ENCODE results near the gene QRICH2. TPM values are rescaled to one million over a fixed set of nuclear protein-coding genes. Genes with fewer than 3 reads are reported as not detected.

Gene QRICH2
- total and polyA plus RNA-seq, 2 of the 4 experiments (the other 2 are of a cell fraction): 4.3 to 4.8 TPM

- 67% methylated on average over 5 of the region's 19 CpGs; no CpG with 5 or more reads in 1 of the 2 experiments for WGBS, 2 experiments (ENCODE audit: extremely low coverage in 2 of 2, insufficient read length in 1 of 2)
- intact Hi-C loops (cut with micrococcal nuclease): no loop called here
- DNase-seq: no peak
- Histone ChIP-seq H4K5ac (ENCODE audit: low read depth, low read length) (no peak overlapping the region), H2AK5ac (ENCODE audit: low read depth, low read length) (no peak overlapping the region), H3K18ac (ENCODE audit: low read depth, low read length) (no peak overlapping the region), H3K9me1 (ENCODE audit: insufficient read depth, low read length) (peaks cover 6% of the 10 kb centered on the region), H3K23ac (ENCODE audit: low read depth, low read length) (no peak overlapping the region), H3K27ac (ENCODE audit: insufficient read depth, low read length) (no peak overlapping the region), H4K20me1 (ENCODE audit: insufficient read depth, low read length) (no peaks in the 10 kb centered on the region; the same call in 1 of the 2 replicates), H3K9ac (ENCODE audit: low read depth, low read length) (no peak overlapping the region), H3K36me3 (ENCODE audit: control insufficient read depth, insufficient read depth, low read length) (peaks cover 9% of the 10 kb centered on the region), H2BK5ac (ENCODE audit: low read depth, low read length, poor library complexity, severe bottlenecking) (no peak overlapping the region), H3K4ac (ENCODE audit: low read depth, low read length) (no peak overlapping the region), H3K4me2 (ENCODE audit: low read depth, low read length) (no peak overlapping the region), H2BK15ac (ENCODE audit: low read depth, low read length) (no peak overlapping the region), H2BK20ac (ENCODE audit: low read depth, low read length) (no peak overlapping the region), H2AK9ac (replicated peaks; ENCODE audit: low read depth, low read length, poor library complexity) (peak overlapping the region; percentile 66), H4K8ac (ENCODE audit: low read depth in 2 of 2, low read length in 2 of 2) (no peak overlapping the region), H3K79me1 (ENCODE audit: low read depth in 1 of 2, low read length in 2 of 2) (peaks cover 17 to 46% of the 10 kb centered on the region in 2 experiments), H3K4me3 (ENCODE audit: insufficient read depth, low read depth, low read length) (no peak overlapping the region), H2AFZ (replicated peaks; ENCODE audit: low read length, poor library complexity) (peak overlapping the region; percentile 33), H3K27me3 (ENCODE audit: control insufficient read depth, insufficient read depth, low read length) (no peaks in the 10 kb centered on the region), H3K56ac (ENCODE audit: extremely low read depth, insufficient read depth, low read length) (no peak overlapping the region), H3K14ac (replicated peaks; ENCODE audit: low read depth, low read length) (no peak overlapping the region), H4K91ac (ENCODE audit: insufficient read depth, low read depth, low read length) (no peak overlapping the region), H2BK120ac (ENCODE audit: low read depth, low read length) (no peak overlapping the region), H3K4me1 (ENCODE audit: control insufficient read depth, insufficient read depth, low read length) (peaks cover 11% of the 10 kb centered on the region), H3K9me3 (ENCODE audit: control insufficient read depth, insufficient read depth, low read length) (no peaks in the 10 kb centered on the region)
- no peak for ATAC-seq (ENCODE audit: low read depth)
- TF ChIP-seq CEBPB (IDR thresholded peaks at IDR 0.05; ENCODE audit: low read depth, low read length) (no peak), POLR2A (IDR thresholded peaks at IDR 0.05; ENCODE audit: low read depth, low read length) (peak; percentile 59; the same call in 1 of the 2 replicates)
- dilution Hi-C loops (cut with HindIII; ENCODE audit: low sequenced_read_pairs, unreplicated experiment): no loop called here
- BruUV-seq (replicated peaks): no TSS peak
- ChIA-PET POLR2A (ENCODE audit: unreplicated experiment) (no interaction called here), CTCF (interaction anchor here (1.3 kb wide), 1 partner anchor 8 kb away, joined by 3 read pairs; the partner anchor contains the start of gene UBALD2)
- in situ Hi-C loops (cut with MboI; ENCODE audit: low sequenced_read_pairs): no loop called here
Observed at GRCh38 chr17:76272541-76273444, 35.3 kb downstream of the QRICH2 start.
